Mesenchymal stem cell (in vitro differentiated cells and primary cell): ENCODE results near the gene ABHD2.

Experiments
- DNase-seq: peaks from one replicate; pipeline ENCODE4 v3.0.0-alpha.2; 2013
- H2AFZ ChIP-seq: one replicate; pipeline ENCODE4 v1.6.1; 2013; ENCODE audit warnings: low read depth, mild to moderate bottlenecking, control low read depth, inconsistent platforms, low read length, moderate library complexity
- H2AK5ac ChIP-seq: 2 replicates; pipeline ENCODE4 v1.6.1; 2013; ENCODE audit warnings: low read length, moderate library complexity, mild to moderate bottlenecking, inconsistent platforms; ENCODE audit not compliant: severe bottlenecking
- H2BK120ac ChIP-seq: one replicate; pipeline ENCODE4 v1.6.1; 2013; ENCODE audit warnings: low read depth, mild to moderate bottlenecking, inconsistent platforms, low read length, moderate library complexity
- H2BK12ac ChIP-seq, 2 experiments: one replicate each; pipeline ENCODE4 v1.6.1; 2013; ENCODE audit warnings: inconsistent platforms in 2 of 2, low read length in 2 of 2, mild to moderate bottlenecking in 2 of 2, moderate library complexity in 2 of 2, control low read depth in 1 of 2
- H2BK15ac ChIP-seq: one replicate; pipeline ENCODE4 v1.6.1; 2013; ENCODE audit warnings: mild to moderate bottlenecking, low read depth, inconsistent platforms; ENCODE audit not compliant: poor library complexity, severe bottlenecking
- H2BK5ac ChIP-seq: 2 replicates; pipeline ENCODE4 v1.6.1; 2013; ENCODE audit warnings: low read depth, mild to moderate bottlenecking, low read length, control low read depth, inconsistent platforms; ENCODE audit not compliant: poor library complexity, severe bottlenecking
- H3K14ac ChIP-seq, 2 experiments: one replicate each; pipeline ENCODE4 v1.6.1; 2013; ENCODE audit warnings: inconsistent platforms in 2 of 2, low read length in 2 of 2, control low read depth in 1 of 2, mild to moderate bottlenecking in 1 of 2, moderate library complexity in 1 of 2
- H3K18ac ChIP-seq, 2 experiments: one replicate each; pipeline ENCODE4 v1.6.1; 2013; ENCODE audit warnings: inconsistent platforms in 2 of 2, low read length in 2 of 2, control low read depth in 1 of 2, low read depth in 1 of 2, mild to moderate bottlenecking in 1 of 2
- H3K23ac ChIP-seq, 2 experiments: one replicate each; pipeline ENCODE4 v1.6.1; 2013; ENCODE audit warnings: inconsistent platforms in 2 of 2, low read length in 2 of 2, mild to moderate bottlenecking in 2 of 2, moderate library complexity in 2 of 2, control low read depth in 1 of 2
- H3K27ac ChIP-seq: 2 replicates; pipeline ENCODE4 v1.5.1; 2013; ENCODE audit warnings: mild to moderate bottlenecking, moderate library complexity, low read length, control low read depth, inconsistent platforms; ENCODE audit not compliant: poor library complexity, severe bottlenecking
- H3K27me3 ChIP-seq, 2 experiments: 2 replicates each; pipeline versions ENCODE4 v1.6.1 to v1.7.0; 2013; ENCODE audit warnings: low read length in 2 of 2, mild to moderate bottlenecking in 2 of 2, moderate library complexity in 2 of 2, control low read depth in 1 of 2, inconsistent platforms in 1 of 2; ENCODE audit not compliant: control insufficient read depth in 1 of 2, insufficient read depth in 1 of 2
- H3K36me3 ChIP-seq, 2 experiments: 2 replicates each; pipeline versions ENCODE4 v1.6.1 to v1.7.0; 2013; ENCODE audit warnings: low read length in 2 of 2, control low read depth in 1 of 2, inconsistent platforms in 1 of 2, low read depth in 1 of 2, mild to moderate bottlenecking in 1 of 2; ENCODE audit not compliant: insufficient read depth in 2 of 2, control insufficient read depth in 1 of 2
- H3K4ac ChIP-seq, 2 experiments: one replicate each; pipeline ENCODE4 v1.6.1; 2013; ENCODE audit warnings: inconsistent platforms in 2 of 2, low read length in 2 of 2, mild to moderate bottlenecking in 2 of 2, moderate library complexity in 2 of 2, control low read depth in 1 of 2, low read depth in 1 of 2
- H3K4me1 ChIP-seq: 2 replicates; pipeline ENCODE4 v1.6.1; 2013; ENCODE audit warnings: low read depth, low read length, control low read depth; ENCODE audit not compliant: control insufficient read depth, insufficient read depth
- H3K4me2 ChIP-seq: 2 replicates; pipeline ENCODE4 v1.6.1; 2013; ENCODE audit warnings: low read length, mild to moderate bottlenecking, inconsistent platforms; ENCODE audit not compliant: poor library complexity, severe bottlenecking
- H3K4me3 ChIP-seq, 2 experiments: 2 replicates each; pipeline versions ENCODE4 v1.5.1 to v1.7.0; 2013; ENCODE audit warnings: low read length in 2 of 2, mild to moderate bottlenecking in 2 of 2, control low read depth in 1 of 2, low read depth in 1 of 2; ENCODE audit not compliant: insufficient read depth in 1 of 2
- H3K79me1 ChIP-seq: replicated peaks from 2 replicates; pipeline ENCODE4 v1.6.1; 2013; ENCODE audit warnings: mild to moderate bottlenecking, control low read depth, low read length, inconsistent platforms; ENCODE audit not compliant: poor library complexity, severe bottlenecking
- H3K9ac ChIP-seq: 2 replicates; pipeline ENCODE4 v1.7.0; 2013; ENCODE audit warnings: mild to moderate bottlenecking, low read length, moderate library complexity
- H3K9me3 ChIP-seq: 2 replicates; pipeline ENCODE4 v1.7.0; 2013; ENCODE audit warnings: mild to moderate bottlenecking, low read length; ENCODE audit not compliant: control insufficient read depth
- H4K8ac ChIP-seq: one replicate; pipeline ENCODE4 v1.6.1; 2013; ENCODE audit warnings: inconsistent platforms, mild to moderate bottlenecking, low read length, moderate library complexity
- H4K91ac ChIP-seq: one replicate; pipeline ENCODE4 v1.6.1; 2013; ENCODE audit warnings: mild to moderate bottlenecking, low read length, inconsistent platforms
- WGBS: methylation state at CpG from one replicate; pipeline ENCODE4 v1.1.7; 2013; ENCODE audit warnings: mixed read lengths; 5-methylcytosine and 5-hydroxymethylcytosine counted together

The ABHD2 gene

DNA sequence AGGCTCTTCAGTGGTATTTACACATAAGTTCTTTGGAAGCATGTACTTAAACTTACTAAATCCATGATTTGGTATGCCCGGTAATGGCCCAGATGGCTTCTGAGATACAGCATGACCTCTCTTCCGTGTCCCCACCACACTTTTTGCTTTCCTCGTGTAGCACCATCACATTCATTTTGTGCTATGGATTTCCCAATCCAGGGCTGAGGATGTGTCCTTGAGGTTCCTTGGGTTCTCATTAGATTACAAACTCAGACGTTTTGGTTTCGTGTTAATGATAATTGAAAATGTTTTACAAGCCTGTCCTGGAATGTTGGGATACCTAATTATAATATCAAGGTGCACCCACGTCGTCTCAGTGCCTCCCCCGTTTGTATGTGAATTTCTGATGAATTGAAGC, 7.3 kb downstream of the ABHD2 start:
- WGBS: 94% methylated on average over 8 of the region's 8 CpGs
- no peak overlapping the region for H3K27ac ChIP-seq

DNA sequence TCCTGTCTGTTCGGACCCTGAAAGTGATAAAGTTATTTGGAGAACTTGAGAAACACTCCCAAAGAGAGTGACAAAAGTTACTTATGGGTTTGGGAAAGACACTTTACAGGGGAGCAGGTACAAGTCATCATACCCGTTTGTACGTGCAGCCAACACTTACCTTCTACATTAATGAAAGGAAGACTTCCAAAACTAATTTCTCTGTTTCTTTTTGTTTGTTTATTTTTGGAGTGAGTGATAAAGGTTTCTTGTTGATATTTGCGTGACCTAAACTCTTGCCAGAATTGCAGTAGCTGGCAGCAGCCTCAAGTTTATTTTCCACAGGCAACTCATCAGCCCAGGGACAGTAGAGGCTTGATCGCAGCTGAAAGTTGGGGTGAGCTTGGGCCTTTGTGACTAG, 8.4 kb downstream of the ABHD2 start:
- Histone ChIP-seq H3K4me3 (no peak overlapping the region), H4K8ac (no peak overlapping the region), H3K23ac (no peak overlapping the region), H3K79me1 (peaks cover 37% of the 10 kb centered on the region), H3K14ac (no peak overlapping the region), H2AK5ac (no peak overlapping the region), H2BK15ac (no peak overlapping the region), H3K27me3 (no peaks in the 10 kb centered on the region), H3K27ac (no peak overlapping the region), H2BK120ac (no peak overlapping the region), H3K9ac (peak overlapping the region; percentile 28), H3K9me3 (no peaks in the 10 kb centered on the region), H3K4ac (no peak overlapping the region), H3K4me1 (peaks cover 4% of the 10 kb centered on the region), H3K4me2 (no peak overlapping the region), H4K91ac (no peak overlapping the region), H2BK12ac (no peak overlapping the region), H2AFZ (no peak overlapping the region), H2BK5ac (no peak overlapping the region), H3K18ac (no peak overlapping the region), H3K36me3 (peaks cover 0 to 36% of the 10 kb centered on the region in 2 experiments)
- peak; percentile 63 for DNase-seq
- WGBS: 70% methylated on average over 2 of the region's 5 CpGs

More for the DNA sequence above, 7.3 kb downstream of the ABHD2 start:
- Histone ChIP-seq H2AK5ac (no peak overlapping the region), H3K9me3 (no peaks in the 10 kb centered on the region), H3K79me1 (peaks cover 39% of the 10 kb centered on the region), H3K27me3 (no peaks in the 10 kb centered on the region), H4K91ac (no peak overlapping the region), H2BK15ac (no peak overlapping the region), H3K36me3 (peaks cover 0 to 36% of the 10 kb centered on the region in 2 experiments), H3K4me3 (no peak overlapping the region), H2AFZ (no peak overlapping the region), H3K14ac (no peak overlapping the region), H4K8ac (no peak overlapping the region), H3K4ac (no peak overlapping the region), H3K9ac (no peak overlapping the region), H2BK5ac (no peak overlapping the region), H2BK12ac (no peak overlapping the region), H2BK120ac (no peak overlapping the region), H3K4me1 (peaks cover 3% of the 10 kb centered on the region), H3K18ac (no peak overlapping the region), H3K4me2 (no peak overlapping the region), H3K23ac (no peak overlapping the region)
- DNase-seq: no peak

- no CpG with 5 or more reads among the region's 1 CpG for WGBS
- no peak overlapping the region for H3K18ac ChIP-seq
- no peak overlapping the region for H3K4me3 ChIP-seq
- no peak overlapping the region for H2BK15ac ChIP-seq
- H3K9ac ChIP-seq: peak overlapping the region; percentile 28
- H3K9me3 ChIP-seq: no peaks in the 10 kb centered on the region
- no peak overlapping the region for H2BK12ac ChIP-seq
- DNase-seq: no peak
- no peak overlapping the region for H3K23ac ChIP-seq
- peaks cover 7% of the 10 kb centered on the region for H3K4me1 ChIP-seq
- H4K91ac ChIP-seq: no peak overlapping the region
- no peak overlapping the region for H4K8ac ChIP-seq
- peaks cover 0 to 37% of the 10 kb centered on the region in 2 experiments for H3K36me3 ChIP-seq
- H2AFZ ChIP-seq: no peak overlapping the region
- no peak overlapping the region for H3K4ac ChIP-seq
- H2AK5ac ChIP-seq: no peak overlapping the region
- no peak overlapping the region for H3K4me2 ChIP-seq
- H3K14ac ChIP-seq: no peak overlapping the region
- H3K79me1 ChIP-seq: peaks cover 36% of the 10 kb centered on the region
- no peaks in the 10 kb centered on the region for H3K27me3 ChIP-seq
- no peak overlapping the region for H2BK5ac ChIP-seq
- no peak overlapping the region for H2BK120ac ChIP-seq
- H3K27ac ChIP-seq: no peak overlapping the region
Measured at GRCh38 chr15:89097313-89097712, 9.1 kb downstream of the ABHD2 start.

DNA sequence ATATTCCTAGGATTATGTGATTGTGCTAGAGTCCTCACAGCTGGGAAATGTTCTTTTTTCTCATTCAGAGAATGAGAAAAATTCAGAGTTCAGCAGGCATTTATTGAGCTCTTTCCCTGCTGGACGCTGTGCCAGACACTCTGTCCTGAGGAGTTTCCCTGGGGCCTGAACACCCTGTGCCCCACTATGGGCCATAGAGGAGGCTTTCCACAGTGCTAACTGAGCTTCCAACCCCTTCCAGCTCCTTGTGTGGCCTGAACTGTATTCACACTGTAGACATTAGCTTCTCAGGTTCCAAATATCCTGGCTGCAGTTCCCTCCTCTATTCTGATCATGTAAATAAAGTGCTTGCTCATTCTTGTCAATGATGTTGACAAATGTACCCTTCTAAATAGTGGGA, 10.0 kb downstream of the ABHD2 start:
- Histone ChIP-seq H3K4me1 (peaks cover 9% of the 10 kb centered on the region), H3K9me3 (no peaks in the 10 kb centered on the region), H2BK15ac (no peak overlapping the region), H3K4ac (no peak overlapping the region), H3K27me3 (no peaks in the 10 kb centered on the region), H3K9ac (no peak overlapping the region), H2BK5ac (no peak overlapping the region), H3K4me2 (no peak overlapping the region), H2AK5ac (no peak overlapping the region), H3K23ac (no peak overlapping the region), H2BK120ac (no peak overlapping the region), H3K36me3 (peaks cover 0 to 46% of the 10 kb centered on the region in 2 experiments), H3K18ac (no peak overlapping the region), H3K4me3 (no peak overlapping the region), H4K91ac (no peak overlapping the region), H4K8ac (no peak overlapping the region), H2AFZ (no peak overlapping the region), H3K79me1 (peaks cover 39% of the 10 kb centered on the region), H3K27ac (no peak overlapping the region), H2BK12ac (peak overlapping the region in 1 of 2 experiments; percentile 67), H3K14ac (peak overlapping the region in 1 of 2 experiments; percentile 83)
- no peak for DNase-seq
- WGBS: 68% methylated on average over 1 of the region's 1 CpG
